Esophagus squamous epithelium (tissue), 4 donors: ENCODE data around the gene CCNL2.

Experiments
- CTCF ChIP-seq, 6 experiments: fragments of 450-650 bp in 4 of 6; fragments of 200-600 bp in 2 of 6; sonication (generic) in 2 of 6; IDR thresholded peaks; one replicate each; pipeline ENCODE4 v1.5.1; 2016 to 2019; ENCODE audit warnings: antibody characterized with exemption in 6 of 6, mild to moderate bottlenecking in 4 of 6, moderate library complexity in 4 of 6
- POLR2A ChIP-seq, 4 donors: fragments of 450-650 bp; IDR thresholded peaks; one replicate each; pipeline ENCODE4 v1.6.1; 2017; ENCODE audit warnings: antibody characterized with exemption in 4 of 4, mild to moderate bottlenecking in 4 of 4, moderate library complexity in 3 of 4

- TF ChIP-seq CTCF (IDR thresholded peaks at IDR 0.05), result no peak
- TF ChIP-seq POLR2A (IDR thresholded peaks at IDR 0.05), result no peak
Observed at GRCh38 chr1:1336446-1336845, 62.7 kb downstream of the CCNL2 start.
